ENCODE measurements around the gene ICE1.
A peak's percentile ranks its signal among the peaks of the same experiment; 100 is the strongest.
"Not testable (repeated sequence)": the region's sequence is repeated elsewhere in the genome, so short reads cannot be mapped to it uniquely, and the experiment has no call there.

ICE1 gene, protein sequence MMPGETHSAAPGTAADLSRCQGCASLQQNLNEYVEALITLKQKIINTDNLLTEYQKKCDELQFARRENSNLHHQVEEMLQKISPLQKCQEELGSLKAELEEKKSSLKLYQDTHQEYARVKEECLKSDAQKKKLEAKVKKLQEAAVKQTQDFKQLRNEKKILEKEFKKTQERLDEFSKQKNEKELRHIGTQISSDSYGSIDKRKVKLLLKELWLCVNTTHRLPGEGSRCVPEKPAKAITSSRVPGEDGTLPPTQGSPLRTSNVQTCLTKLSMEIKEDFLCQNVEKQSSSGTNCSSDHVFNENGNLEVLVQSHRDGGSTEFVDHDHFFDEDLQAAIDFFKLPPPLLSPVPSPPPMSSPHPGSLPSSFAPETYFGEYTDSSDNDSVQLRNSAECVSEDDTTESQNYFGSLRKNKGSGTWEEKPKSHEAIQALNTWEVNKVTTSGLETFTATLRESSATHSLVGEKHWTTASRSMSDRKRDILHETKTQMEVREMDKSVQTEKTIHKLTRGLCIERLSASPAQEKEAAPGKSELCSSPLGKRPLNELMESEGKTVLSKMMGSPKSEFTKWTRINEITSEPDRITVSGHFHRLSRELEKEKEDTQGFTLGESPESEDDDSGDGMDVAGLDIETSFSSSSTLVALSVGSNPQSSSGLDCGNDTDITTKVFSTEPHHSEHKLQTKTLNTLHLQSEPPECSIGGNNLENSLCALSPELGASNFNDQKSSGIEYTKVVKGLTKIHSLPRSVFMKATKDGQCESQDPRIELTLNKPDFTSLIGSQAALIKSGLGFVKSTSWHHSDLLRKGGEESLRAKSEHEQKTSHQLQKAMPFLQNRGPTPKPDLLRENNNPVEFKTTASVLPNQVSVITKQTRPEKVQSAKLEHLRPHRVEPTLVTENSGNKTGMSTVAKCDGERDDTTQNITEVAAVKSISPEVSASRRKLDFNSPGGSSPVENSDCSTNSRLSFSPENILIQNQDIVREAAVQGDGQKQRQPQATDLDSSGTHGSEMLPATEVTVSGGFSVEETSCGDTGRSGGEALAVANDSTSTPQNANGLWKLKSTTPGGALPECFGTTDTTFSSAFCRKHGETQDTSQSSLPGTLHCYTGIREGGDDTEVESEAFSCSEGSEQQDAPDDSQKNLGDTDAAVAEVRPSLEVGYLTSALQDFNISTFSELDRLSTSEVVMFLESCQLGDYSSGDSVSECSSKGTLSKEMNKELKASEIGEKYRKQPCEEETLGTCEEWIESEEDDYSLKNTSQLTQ (N-terminal part only)

DNA sequence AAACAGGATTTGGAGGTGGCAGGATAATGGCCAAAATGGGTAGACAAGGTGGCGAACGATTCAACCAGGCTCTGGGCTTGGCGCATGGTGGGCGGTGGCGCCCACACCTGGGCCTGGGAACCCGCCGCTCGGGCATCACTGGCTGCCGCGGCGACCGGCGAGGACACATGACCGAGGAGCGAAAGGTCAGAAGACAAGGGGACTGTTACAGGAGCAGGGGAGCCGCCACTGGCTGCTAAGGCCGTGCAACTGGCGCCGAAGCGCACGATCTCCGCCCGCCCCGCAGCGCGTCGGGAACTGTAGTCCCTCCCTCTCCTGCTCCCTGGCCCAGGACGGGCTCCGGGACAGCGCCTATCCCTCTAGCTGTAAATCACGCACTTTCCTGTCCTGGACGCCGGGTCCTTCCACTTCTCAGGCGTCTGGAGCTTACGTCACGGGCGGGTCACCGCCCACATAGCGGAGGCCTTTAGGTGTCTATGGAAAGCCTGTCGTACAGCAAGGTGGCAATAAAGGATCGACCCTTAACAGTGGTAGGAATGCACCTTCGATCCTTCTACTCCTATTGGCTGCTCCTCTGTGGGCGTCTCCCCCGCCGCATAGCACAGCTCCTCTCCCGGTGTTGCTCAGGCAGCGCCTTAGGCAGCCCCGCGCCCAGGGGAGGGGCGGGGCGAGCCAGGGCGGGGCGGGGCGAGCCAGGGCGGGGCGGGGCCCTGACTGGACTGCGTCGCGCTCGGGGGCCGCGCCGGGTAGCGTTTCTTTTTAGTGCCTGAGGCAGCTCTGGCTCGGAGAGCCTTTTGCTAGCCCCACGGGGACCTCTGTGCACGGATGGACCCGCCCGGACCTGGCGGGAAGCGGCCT, at the start of gene ICE1:
TSS of gene ICE1 (plus strand) at position 717 of the 858 bp plus-strand sequence. CDS start 239 bp downstream, outside the sequence.
- peak; percentile 95 for DNase-seq

DNA sequence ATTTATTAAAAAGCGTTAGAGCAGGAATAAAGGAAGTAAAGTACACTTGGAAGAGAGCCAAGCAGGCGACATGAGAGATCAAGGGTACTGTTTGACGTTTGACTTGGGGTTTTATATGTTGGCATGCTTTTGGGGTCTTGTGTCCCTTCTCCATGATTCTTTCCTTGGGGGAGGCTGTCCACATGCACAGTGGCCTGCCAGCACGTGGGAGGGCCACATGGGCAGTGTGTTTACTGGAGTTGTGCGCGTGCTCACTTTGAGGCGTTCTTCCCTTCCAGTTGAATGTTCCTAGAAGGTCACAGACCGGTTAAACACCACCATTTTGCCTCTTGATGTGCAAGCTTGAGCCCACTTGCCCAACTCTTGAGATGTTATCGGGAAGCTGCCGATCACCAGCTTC, 49.5 kb upstream of the ICE1 start:
- DNase-seq = no peak

DNA sequence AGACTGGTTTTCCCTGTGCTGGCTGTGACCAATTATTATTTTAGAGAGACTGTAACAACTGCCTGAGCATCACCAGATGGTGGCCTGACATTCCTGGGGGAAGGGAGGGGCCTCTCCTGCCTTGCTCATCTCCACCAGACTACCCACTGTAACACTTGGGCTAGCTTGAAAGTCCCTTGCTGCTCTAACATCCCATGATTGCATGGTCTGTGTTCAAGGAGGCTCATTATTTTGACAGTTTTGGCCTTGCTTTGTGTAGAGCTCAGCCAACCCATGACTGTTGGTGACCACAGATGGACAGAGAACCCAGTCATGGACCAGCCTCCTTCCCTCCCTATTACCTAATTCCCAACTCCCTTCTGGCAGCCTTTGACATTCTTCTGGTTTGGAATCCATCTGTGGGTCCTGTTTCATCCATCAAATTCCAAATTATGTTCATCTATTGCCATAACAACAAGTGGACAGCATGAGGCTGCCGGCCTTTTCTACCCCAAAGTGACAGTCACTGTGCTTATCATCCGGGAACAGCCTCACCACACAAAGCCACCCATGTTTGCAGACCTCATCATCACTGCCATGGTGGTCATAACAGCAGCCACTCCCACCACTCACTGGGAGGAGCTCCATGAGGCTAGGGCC, 49.0 kb upstream of the ICE1 start:
- no peak for DNase-seq

DNA sequence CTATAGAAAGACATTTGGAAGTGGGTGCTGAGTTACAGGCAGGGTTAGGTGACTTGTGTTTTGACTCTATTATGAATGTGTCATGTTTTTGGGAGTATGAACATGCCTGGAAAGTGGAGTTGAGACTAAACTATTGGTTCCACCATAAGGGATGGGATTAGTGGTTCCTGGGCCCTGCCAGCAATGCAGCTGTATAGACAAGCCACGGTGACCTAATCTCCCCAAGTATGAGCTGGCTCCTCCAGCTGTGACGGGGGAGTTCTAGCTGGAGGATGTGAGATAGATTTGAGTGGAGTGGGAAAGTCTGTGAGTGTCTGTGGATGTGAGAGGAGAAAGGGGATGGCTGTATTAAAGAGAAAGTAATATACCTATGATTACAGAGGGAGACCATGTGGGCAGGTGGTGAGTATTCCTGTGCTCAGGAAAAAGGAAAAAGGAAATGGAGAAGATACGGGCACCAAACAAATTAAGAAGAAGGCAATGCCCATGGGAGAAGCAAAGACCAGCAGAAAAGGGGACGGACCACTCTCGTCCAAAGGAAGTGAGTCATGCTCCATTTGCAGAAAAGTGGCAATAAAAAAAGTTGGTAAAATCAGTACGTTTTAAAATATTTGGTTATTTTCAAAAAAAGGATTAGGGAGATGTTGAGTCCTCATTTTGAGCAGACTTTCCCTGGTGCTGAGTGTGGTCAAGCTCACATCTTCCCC, 48.3 kb upstream of the ICE1 start:
- DNase-seq = no peak

DNA sequence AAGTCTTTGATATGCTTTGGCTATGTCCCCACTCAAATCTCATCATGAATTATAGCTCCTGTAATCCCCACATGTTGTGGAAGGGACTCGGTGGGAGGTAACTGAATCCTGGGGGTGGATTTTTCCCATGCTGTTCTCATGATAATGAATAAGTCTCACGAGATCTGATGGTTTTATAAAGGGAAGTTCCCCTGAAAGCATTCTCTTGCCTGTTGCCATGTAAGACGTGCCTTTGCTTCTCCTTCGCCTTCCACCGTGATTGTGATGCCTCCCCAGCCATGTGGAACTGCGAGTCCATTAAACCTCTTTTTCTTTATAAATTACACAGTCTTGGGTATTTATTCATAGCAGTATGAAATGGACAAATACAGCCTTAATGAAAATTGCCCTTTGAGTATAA, 44.7 kb upstream of the ICE1 start:
- DNase-seq = no peak

DNA sequence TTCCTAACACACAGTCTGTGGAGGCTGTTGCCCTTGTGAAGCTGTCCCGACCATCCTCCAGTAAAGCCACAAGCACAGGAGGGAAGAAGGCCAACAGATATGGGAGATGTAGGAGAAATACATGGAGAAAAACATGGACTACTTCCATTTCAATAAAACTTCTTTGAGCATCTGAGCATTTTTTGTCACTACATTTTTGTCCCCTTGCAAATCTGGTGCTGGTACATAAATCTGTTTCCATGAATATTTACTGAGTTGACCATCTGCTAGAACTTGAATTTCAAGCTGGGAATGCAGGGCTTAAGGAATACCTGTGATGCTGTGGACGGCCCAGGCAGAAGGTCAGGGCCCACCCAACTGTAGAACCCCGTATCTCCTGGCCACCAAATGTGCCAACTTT, 43.9 kb upstream of the ICE1 start:
- no peak for DNase-seq

DNA sequence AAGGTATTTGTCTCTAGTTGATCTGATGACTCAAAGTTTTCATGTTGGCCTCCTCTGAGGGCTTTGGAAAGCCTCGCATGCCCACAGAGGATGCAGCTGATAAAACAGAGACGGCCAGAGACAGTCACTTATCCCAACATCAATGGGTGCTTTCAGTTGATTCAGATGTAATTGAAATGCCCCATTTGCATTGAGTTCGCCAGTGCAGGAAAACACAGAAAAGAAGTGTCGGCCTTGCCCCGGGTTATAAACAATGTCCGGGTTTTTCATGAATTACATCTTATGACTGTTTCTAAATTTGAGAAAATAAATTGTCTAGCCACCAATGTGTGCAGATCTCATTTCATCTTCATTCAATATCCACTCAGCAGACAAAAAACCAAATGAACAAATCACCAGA, 42.2 kb upstream of the ICE1 start:
- DNase-seq = no peak

DNA sequence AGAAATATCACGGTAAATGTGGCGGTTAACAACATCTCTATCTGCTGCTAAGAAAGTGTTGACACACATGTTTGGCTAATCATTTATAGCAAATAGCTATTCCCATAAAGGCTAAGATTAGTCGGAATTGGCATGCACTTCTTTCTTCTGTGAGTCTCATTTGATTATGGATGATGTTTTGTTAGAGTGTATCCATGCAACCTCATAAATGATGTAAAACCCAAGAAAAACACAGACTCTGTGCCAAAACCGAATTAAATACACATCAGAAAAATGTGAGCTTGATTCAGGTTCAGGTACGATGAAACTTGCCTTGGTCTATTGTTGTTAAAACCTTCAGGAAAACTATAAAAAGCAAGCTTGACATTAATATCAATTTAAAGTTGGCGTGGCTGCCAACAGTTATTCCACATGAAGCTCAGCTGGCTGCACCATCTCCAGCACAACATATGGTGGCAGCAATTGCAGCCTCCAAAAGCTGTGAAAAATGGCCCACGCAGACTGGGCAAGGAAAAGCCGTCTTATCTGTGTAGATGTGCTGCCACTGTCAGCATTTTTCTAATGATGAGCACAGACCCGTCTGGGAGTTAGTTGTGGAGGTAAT, 41.1 kb upstream of the ICE1 start:
- DNase-seq = no peak

DNA sequence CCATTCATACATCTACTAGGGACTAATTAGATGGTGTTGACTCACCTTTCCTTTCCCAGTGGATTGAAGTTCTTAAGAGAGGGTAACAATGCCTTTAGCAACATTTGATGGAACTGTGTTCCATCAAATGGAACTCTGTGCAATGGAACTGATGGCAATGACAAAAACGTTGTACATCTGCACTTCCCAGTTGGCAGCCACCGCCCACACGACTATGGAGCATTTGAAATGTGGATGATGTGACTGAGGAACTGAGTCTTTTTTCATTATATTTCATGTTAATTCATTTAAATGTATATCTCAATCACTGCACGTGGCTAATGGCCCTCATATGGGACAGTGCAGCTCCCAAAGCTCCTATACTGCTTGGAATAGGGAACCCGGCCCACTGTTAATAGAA, 39.0 kb upstream of the ICE1 start:
- no peak for DNase-seq

DNA sequence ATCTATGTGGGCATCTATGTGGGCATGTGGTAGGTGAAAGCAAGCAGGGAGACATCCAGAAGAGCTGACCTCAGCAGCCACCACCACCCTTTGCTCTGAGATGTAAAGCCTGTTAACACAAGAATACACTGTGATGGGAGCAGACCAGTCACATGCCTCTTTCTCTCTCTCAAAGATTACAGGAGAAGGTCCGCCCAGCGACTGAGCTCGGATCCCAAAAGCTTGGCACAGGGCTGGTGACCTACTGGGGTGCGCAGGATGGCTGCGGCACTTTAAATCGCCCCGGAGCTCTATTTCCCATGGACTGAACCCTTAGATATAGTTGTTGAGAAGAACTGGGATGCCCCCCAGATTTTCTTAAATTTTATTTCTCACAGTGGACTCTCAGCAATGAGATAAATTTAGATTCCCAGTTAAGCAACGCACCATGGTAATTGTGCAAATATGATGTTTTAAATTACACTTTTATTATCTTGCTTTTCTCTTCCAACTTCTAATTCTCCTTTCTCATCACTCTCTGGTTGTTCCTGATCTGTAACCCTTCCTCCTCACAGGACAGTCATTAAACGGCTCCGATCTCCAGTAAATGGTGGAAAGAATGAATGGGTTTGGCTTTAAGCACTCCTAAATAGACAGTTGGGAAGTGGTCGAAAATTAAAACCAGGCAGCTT, 37.7 kb upstream of the ICE1 start:
- no peak for DNase-seq

DNA sequence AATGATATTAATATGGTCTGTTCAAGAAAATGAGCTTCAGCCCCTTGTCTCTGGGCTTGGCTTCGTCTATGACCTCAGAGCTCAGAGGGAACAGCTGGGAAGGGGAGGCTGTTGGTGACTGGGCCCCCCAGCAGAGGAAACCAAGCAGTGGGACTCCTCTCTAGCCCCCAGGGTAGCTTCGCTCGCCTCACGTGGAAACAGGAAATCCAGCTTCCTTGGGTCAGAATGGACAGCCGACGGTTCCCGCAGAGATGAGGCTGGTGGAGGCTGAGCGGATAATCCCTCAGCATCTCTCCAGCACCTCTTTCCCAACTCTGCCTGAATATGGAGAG, 37.2 kb upstream of the ICE1 start:
- no peak for DNase-seq

DNA sequence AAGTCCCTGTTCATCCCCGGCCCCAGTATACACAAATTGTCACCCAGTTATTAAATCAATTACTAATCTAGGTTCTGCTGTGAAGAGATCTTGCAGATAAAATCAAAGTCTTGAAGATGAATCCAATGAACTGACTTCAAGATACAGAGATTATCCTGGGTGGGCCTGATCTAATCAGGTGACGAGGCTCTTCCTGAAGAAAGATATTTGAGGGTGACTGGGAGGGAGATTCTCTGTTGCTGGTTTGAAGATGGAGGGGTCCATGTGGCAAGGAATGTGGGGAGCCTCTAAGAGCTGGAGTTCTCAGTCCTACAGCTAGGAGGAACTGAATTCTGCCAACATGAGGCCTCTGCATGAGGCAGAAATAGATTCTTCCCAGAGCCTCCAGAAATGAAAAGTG, 36.1 kb upstream of the ICE1 start:
- DNase-seq = no peak

DNA sequence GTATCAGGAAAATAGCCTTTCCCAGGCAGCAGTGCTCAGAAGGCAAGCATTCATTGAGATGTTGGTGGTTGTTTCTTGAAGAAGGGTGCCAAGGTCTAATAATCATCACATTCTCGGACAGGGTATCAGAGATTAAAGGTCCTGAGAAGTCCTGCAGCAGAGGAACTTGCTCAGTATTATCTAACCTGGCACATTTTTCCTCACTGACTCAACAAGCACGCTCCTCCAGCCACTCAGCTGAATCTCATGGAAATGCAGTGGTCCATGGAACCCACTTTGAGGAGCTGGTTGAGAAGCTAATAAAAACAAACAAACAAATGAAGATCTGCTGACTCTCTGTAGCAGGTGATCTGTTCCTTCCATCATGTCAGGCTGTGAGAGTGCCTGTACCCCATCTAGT, 35.3 kb upstream of the ICE1 start:
- no peak for DNase-seq

DNA sequence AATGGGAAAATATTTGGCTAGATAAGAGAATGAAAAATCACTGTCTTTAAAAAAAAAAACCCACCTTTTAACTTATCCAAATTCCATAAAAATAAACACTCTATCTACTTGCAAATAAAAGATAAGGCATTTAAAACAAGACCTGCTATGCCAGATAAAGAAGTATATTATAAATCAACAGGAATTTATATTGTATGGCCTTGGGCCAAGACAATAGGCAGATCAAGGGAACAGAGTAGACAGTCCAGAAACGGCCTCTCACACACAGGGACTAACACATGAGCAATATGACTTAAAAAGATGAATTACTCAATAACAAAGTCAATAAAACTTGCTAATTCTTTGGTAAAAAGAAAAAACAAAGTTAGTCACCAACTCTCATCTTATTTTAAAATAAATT, 34.7 kb upstream of the ICE1 start:
- DNase-seq = no peak

DNA sequence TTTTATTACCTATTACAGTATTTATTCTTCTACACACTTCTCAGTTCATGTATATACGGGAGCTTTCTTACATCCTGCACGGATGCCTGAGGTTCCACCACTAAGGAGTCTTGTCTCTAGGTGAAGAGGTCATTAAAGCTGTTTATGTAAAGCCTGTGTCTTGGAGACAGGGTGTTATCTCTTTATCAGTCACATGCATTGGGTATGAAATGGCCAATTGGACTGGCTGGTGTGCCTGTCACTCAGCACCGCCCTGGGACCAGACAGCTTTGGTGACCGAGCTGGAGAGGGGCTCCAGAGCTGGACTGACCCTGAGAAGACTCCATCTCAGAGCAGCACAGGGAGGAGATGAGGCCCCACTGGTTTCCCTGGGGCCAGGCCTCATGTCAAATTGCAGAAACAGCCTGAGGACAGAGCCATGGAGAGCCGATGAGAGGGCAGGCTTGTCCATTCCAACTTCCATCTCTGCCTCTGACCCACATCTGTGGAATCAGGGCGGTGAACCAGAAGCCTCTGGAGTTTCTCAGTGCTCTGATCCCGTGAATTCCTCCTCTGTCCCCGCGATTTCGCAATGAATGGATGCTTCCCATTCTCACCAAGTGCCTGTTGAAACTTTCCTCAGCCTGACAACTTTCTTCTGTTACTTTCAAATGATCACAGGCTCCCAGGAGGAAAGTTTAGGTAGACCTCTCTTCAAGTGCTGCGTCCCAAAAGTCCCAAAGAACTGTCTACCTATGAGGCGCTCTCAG, 32.2 kb upstream of the ICE1 start:
- not testable (repeated sequence) for DNase-seq

DNA sequence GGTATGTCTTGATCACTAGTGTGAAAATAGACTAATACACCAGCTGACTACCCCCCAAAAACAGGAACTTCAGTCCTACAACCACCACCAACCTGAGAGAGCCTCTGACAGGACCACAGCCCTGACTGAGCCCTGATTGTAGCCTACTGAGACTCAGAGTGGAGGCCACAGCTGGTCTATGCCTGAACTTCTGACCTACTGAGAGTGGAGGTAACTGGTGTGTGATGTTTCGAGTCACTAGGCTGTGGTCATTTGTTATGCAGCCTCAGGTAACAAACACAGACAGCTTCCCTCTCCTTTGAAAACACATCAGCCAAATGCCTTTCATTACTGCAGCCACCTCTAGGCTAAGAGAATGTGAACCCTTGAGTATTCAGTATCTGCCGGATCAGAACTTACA, 30.0 kb upstream of the ICE1 start:
- not testable (repeated sequence) for DNase-seq

DNA sequence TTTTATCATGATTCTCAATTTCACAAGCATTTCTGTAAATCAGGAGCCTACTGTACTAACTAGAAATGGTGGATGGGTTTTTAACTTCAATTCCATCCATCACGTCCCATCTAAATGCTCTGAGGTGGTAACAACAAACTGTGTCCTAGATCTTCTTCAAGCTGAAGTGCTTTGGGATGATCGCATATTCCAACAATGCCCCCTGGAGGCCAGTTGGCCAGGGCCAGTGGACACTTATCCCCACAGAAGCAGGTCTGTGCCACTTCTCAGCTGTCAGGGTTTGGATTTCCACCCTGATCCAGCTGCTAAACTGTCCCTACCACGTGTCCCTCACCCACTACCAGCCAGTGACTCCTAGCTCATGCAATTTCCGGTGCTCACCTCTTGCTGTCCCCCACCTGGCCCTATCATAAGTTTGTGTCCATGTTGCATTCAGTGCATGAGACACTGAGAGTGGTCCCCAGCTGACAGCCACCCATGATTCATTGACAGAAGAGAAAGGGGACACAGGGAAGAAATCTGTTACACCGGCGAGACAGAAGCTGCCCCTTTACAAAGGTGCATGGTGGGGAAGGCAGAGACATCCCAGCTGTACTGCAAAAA, 28.0 kb upstream of the ICE1 start:
- DNase-seq = not testable (repeated sequence)

DNA sequence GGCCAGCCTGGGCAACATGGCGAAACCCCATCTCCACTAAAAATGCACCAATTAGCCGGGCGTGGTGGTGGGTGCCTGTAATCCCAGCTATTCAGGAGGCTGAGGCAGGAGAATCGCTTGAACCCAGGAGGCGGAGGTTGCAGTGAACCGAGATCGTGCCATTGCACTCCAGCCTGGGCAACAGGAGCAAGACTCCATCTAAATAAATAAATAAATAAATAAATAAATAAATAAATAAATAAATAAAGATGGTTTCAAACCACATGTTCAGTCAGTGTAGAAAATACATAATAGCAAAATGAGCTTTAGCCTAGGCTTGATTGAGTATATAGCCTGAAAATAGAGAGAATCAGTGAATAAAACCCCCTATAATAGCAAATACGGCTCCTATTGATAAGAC, 27.4 kb upstream of the ICE1 start:
- not testable (repeated sequence) for DNase-seq

DNA sequence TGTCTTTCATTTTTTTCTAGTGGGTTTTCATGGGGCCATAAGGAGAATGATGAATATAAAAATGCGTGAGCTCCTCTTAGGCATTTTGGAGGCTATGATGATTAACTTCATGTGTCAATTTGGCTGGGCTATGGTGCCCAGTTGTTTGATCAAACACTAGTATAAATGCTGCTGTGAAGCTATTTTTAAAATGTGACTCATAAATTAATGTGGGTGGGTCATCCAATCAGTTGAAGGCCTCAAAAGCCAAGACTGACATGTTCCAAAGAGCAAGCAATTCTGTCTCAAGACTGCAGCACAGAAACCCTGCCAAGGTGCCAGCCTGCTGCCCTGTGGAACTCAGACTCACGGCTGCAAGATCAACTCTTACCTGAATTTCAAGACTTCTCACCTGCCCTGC, 24.4 kb upstream of the ICE1 start:
- no peak for DNase-seq

Measured in stimulated activated CD4-positive, alpha-beta T cell treated with anti-CD3 and anti-CD28 coated beads, Interleukin-4, amount 100 ng/mL, for 24 hours (primary cell).